H9 (cell line): ENCODE data around the gene TMF1. TPM values are rescaled to one million over a fixed set of nuclear protein-coding genes. Genes with fewer than 3 reads are reported as not detected.

Experiments
- DNase-seq: peaks from one replicate; pipeline ENCODE4 v3.0.0-alpha.2; 2017
- H2AFZ ChIP-seq: one replicate; pipeline ENCODE4 v1.6.1; 2013; ENCODE audit warnings: mild to moderate bottlenecking, low read length, control low read depth, moderate library complexity
- H2AK5ac ChIP-seq: 2 replicates; pipeline ENCODE4 v1.6.1; 2013; ENCODE audit warnings: low read length, control low read depth, mixed read lengths; ENCODE audit not compliant: insufficient read length
- H2BK120ac ChIP-seq: one replicate; pipeline ENCODE4 v1.6.1; 2013; ENCODE audit warnings: low read depth, mild to moderate bottlenecking, low read length, control low read depth, inconsistent platforms; ENCODE audit not compliant: poor library complexity, severe bottlenecking
- H2BK12ac ChIP-seq: 2 replicates; pipeline ENCODE4 v1.6.1; 2013; ENCODE audit warnings: low read length, control low read depth, mixed read lengths, low read depth; ENCODE audit not compliant: insufficient read length
- H2BK15ac ChIP-seq: 2 replicates; pipeline ENCODE4 v1.6.1; 2013; ENCODE audit warnings: low read depth, low read length, control low read depth
- H2BK20ac ChIP-seq: one replicate; pipeline ENCODE4 v1.6.1; 2013; ENCODE audit warnings: low read depth, mild to moderate bottlenecking, low read length, control low read depth, inconsistent platforms; ENCODE audit not compliant: poor library complexity, severe bottlenecking
- H2BK5ac ChIP-seq: 2 replicates; pipeline ENCODE4 v1.6.1; 2013; ENCODE audit warnings: low read length, control low read depth, mixed read lengths; ENCODE audit not compliant: insufficient read length
- H3K14ac ChIP-seq: 2 replicates; pipeline ENCODE4 v1.6.1; 2013; ENCODE audit warnings: low read length, control low read depth; ENCODE audit not compliant: insufficient read depth
- H3K18ac ChIP-seq: 2 replicates; pipeline ENCODE4 v1.6.1; 2013; ENCODE audit warnings: low read depth, mild to moderate bottlenecking, mixed read lengths, low read length, control low read depth; ENCODE audit not compliant: insufficient read length
- H3K23ac ChIP-seq: 2 replicates; pipeline ENCODE4 v1.6.1; 2013; ENCODE audit warnings: low read length, control low read depth, mixed read lengths, low read depth; ENCODE audit not compliant: insufficient read length
- H3K23me2 ChIP-seq: 2 replicates; pipeline ENCODE4 v1.6.1; 2013; ENCODE audit warnings: low read depth, mild to moderate bottlenecking, mixed read lengths, low read length, control low read depth; ENCODE audit not compliant: insufficient read length, poor library complexity, severe bottlenecking
- H3K27ac ChIP-seq: 2 replicates; pipeline ENCODE4 v1.5.1; 2013; ENCODE audit warnings: low read length, control low read depth, mixed read lengths, low read depth; ENCODE audit not compliant: insufficient read length
- H3K27me3 ChIP-seq: 2 replicates; pipeline ENCODE4 v1.6.1; 2013; ENCODE audit warnings: low read length, control low read depth, inconsistent platforms; ENCODE audit not compliant: insufficient read depth
- H3K4ac ChIP-seq: 2 replicates; pipeline ENCODE4 v1.6.1; 2013; ENCODE audit warnings: low read depth, mild to moderate bottlenecking, control low read depth, inconsistent platforms, low read length, moderate library complexity
- H3K4me1 ChIP-seq: 2 replicates; pipeline ENCODE4 v1.6.1; 2013; ENCODE audit warnings: low read length, control low read depth, inconsistent platforms; ENCODE audit not compliant: insufficient read depth
- H3K4me2 ChIP-seq: 2 replicates; pipeline ENCODE4 v1.6.1; 2013; ENCODE audit warnings: low read length, control low read depth, mixed read lengths; ENCODE audit not compliant: insufficient read length, insufficient read depth
- H3K56ac ChIP-seq: 2 replicates; pipeline ENCODE4 v1.6.1; 2013; ENCODE audit warnings: low read depth, mild to moderate bottlenecking, mixed read lengths, low read length, control low read depth; ENCODE audit not compliant: insufficient read length
- H3K79me1 ChIP-seq: 2 replicates; pipeline ENCODE4 v1.6.1; 2013; ENCODE audit warnings: low read depth, mild to moderate bottlenecking, moderate library complexity, low read length, control low read depth, inconsistent platforms; ENCODE audit not compliant: insufficient read depth, poor library complexity, severe bottlenecking
- H3K79me2 ChIP-seq: 2 replicates; pipeline ENCODE4 v1.6.1; 2013; ENCODE audit warnings: low read length, control low read depth, inconsistent platforms; ENCODE audit not compliant: insufficient read depth
- H3K9ac ChIP-seq: 2 replicates; pipeline ENCODE4 v1.6.1; 2013; ENCODE audit warnings: low read length, control low read depth, mixed read lengths; ENCODE audit not compliant: insufficient read length; ENCODE audit errors: extremely low read depth
- H3K9me3 ChIP-seq: one replicate; pipeline ENCODE4 v1.6.1; 2013; ENCODE audit warnings: low read depth, low read length, inconsistent platforms; ENCODE audit not compliant: control insufficient read depth
- H3T11ph ChIP-seq: one replicate; pipeline ENCODE4 v1.6.1; 2013; ENCODE audit warnings: mild to moderate bottlenecking, low read length, control low read depth, inconsistent platforms
- H4K20me1 ChIP-seq: one replicate; pipeline ENCODE4 v1.6.1; 2013; ENCODE audit not compliant: control insufficient read depth, insufficient read length, insufficient read depth
- H4K5ac ChIP-seq: 2 replicates; pipeline ENCODE4 v1.6.1; 2013; ENCODE audit warnings: low read depth, mild to moderate bottlenecking, mixed read lengths, low read length, control low read depth; ENCODE audit not compliant: insufficient read length
- H4K8ac ChIP-seq: replicated peaks from 2 replicates; pipeline ENCODE4 v1.6.1; 2013; ENCODE audit warnings: low read length, control low read depth, mixed read lengths, low read depth; ENCODE audit not compliant: insufficient read length
- H4K91ac ChIP-seq: 2 replicates; pipeline ENCODE4 v1.6.1; 2013; ENCODE audit warnings: low read depth, mild to moderate bottlenecking, moderate library complexity, mixed read lengths, low read length, control low read depth; ENCODE audit not compliant: insufficient read length
- H3K27ac Mint-ChIP-seq, 3 experiments: 2 replicates in 2 of 3; 3 replicates in 1 of 3; pipeline ENCODE4 v1.8.0; 2020 to 2021; ENCODE audit warnings: mixed read lengths in 3 of 3, mild to moderate bottlenecking in 1 of 3, moderate library complexity in 1 of 3
- H3K27me3 Mint-ChIP-seq: 2 replicates; pipeline ENCODE4 v1.8.0; 2021; ENCODE audit warnings: low read depth, mild to moderate bottlenecking, moderate library complexity, mixed read lengths
- H3K36me3 Mint-ChIP-seq, 3 experiments: 2 replicates in 2 of 3; 3 replicates in 1 of 3; pipeline ENCODE4 v1.8.0; 2020 to 2021; ENCODE audit warnings: low read depth in 3 of 3, mixed read lengths in 3 of 3; ENCODE audit not compliant: insufficient read depth in 1 of 3
- H3K4me1 Mint-ChIP-seq, 2 experiments: 2 replicates each; pipeline ENCODE4 v1.8.0; 2020; ENCODE audit warnings: mixed read lengths in 2 of 2
- H3K4me3 Mint-ChIP-seq, 2 experiments: 2 replicates in 1 of 2; 3 replicates in 1 of 2; pipeline ENCODE4 v1.8.0; 2020 to 2021; ENCODE audit warnings: mild to moderate bottlenecking in 2 of 2, mixed read lengths in 2 of 2, moderate library complexity in 1 of 2
- H3K9me3 Mint-ChIP-seq, 2 experiments: 2 replicates in 1 of 2; 3 replicates in 1 of 2; pipeline ENCODE4 v1.8.0; 2020; ENCODE audit warnings: mild to moderate bottlenecking in 2 of 2, mixed read lengths in 2 of 2, moderate library complexity in 1 of 2
- CTCF ChIP-seq: fragments of 200-600 bp; sonication (generic); conservative IDR thresholded peaks from 3 replicates; pipeline ENCODE4 v1.8.0; 2021; ENCODE audit warnings: antibody characterized with exemption, mild to moderate bottlenecking
- WGBS: extraction: QIAGEN DNeasy Blood & Tissue Kit; methylation state at CpG from one replicate; pipeline ENCODE4 v1.1.7; 2013; ENCODE audit warnings: missing lambda C conversion rate, low lambda C conversion rate, mixed read lengths; ENCODE audit not compliant: insufficient read length; ENCODE audit errors: extremely low coverage; 5-methylcytosine and 5-hydroxymethylcytosine counted together
- total RNA-seq: library from RNA; stranded (reverse); gene quantifications from 2 replicates; pipeline ENCODE4 v1.2.1, GENCODE V29; 2021

The TMF1 gene
- total RNA-seq, 1 experiment from 2014 or later: 21.9 TPM

DNA sequence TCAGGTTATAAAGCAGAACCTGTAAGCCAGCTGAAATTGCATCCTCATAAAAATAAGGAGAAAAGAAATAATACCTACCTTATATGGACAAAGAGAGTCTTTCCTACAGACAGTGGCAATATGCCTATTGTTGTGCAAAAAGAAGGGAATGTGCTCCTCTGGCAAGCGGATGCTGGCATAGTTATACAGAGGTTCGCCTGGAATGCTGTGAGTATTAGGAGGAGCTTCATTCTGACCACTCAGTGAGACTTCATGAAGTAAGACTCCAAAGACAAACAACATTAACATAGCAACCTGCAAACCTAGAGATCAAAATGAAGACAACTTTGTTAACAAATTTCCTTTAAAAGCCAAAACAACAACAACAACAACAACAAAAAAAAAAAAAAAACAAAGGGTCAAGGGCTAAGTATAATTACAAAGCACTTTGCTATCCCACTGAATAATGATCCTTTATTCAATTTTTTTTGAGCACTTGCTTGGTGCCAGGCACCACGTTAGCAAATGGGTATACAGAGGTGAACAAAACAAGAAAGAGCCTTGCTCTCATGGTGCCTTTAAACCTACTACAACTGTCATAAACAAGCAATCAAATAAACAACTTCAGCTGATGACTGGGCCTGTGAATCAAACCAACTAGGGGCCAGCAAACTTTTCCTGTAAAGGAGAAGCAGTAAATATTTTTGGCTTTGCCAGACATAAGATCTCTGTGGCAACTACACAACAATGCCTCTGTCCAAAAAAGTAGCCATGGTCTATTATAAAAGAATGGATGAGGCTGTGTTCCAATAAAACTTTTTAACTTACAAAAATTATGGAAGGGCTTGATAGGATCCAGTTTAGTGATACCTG is 42.3 kb downstream of the TMF1 start:
- H4K20me1 ChIP-seq: no peaks in the 10 kb centered on the region
- H3K4me1 ChIP-seq: peaks cover 11% of the 10 kb centered on the region; the same call in 1 of the 2 replicates
- peak overlapping the region; percentile 51 for H2BK12ac ChIP-seq
- H4K8ac ChIP-seq: no peak overlapping the region
- Mint-ChIP-seq H3K4me3 (peak overlapping the region; percentile 1 to 25; a peak in 2 of 5 replicates), H3K9me3 (no peaks in the 10 kb centered on the region), H3K36me3 (peaks cover 4 to 37% (median 15%) of the 10 kb centered on the region in 3 experiments; a peak in 6 of 7 replicates), H3K27me3 (no peaks in the 10 kb centered on the region), H3K4me1 (peaks cover 52 to 53% of the 10 kb centered on the region in 2 experiments), H3K27ac (peak overlapping the region; percentile 63 to 99 (median 86))
- peak overlapping the region; percentile 81; the same call in 1 of the 2 replicates for H3K14ac ChIP-seq
- no CpG with 5 or more reads among the region's 3 CpGs for WGBS
- H2BK5ac ChIP-seq: no peak overlapping the region
- no peaks in the 10 kb centered on the region for H3K27me3 ChIP-seq
- no peak overlapping the region for H2AFZ ChIP-seq
- peak overlapping the region; percentile 96 for H3K27ac ChIP-seq
- H3K9me3 ChIP-seq: no peaks in the 10 kb centered on the region
- peak overlapping the region; percentile 75 for H2BK120ac ChIP-seq
- H3K79me2 ChIP-seq: no peaks in the 10 kb centered on the region
- no peak overlapping the region for H3K4me2 ChIP-seq
- DNase-seq: peak; percentile 82
- H2BK20ac ChIP-seq: no peak overlapping the region
- H3K9ac ChIP-seq: peak overlapping the region; percentile 21
- peaks cover 4% of the 10 kb centered on the region for H3K23me2 ChIP-seq
- no peak overlapping the region; the same call in 1 of the 2 replicates for H3K4ac ChIP-seq
- no peak overlapping the region for H3K23ac ChIP-seq
- H3T11ph ChIP-seq: peak overlapping the region; percentile 93
- no peaks in the 10 kb centered on the region for H3K79me1 ChIP-seq
- H4K5ac ChIP-seq: no peak overlapping the region
- H2AK5ac ChIP-seq: peak overlapping the region; percentile 21
- H2BK15ac ChIP-seq: no peak overlapping the region
- H3K18ac ChIP-seq: peak overlapping the region; percentile 77
- H3K56ac ChIP-seq: no peak overlapping the region
- no peak for TF ChIP-seq CTCF
- no peak overlapping the region for H4K91ac ChIP-seq
